HL-60/S4 treated with retinoic acid at 250 ng/mL for 4 days and 3 days (cell line): ENCODE measurements around the gene MED16.

Experiments
- in situ Hi-C: fragments of 300-500 bp; cut with MboI; formaldehyde crosslinking; loops from 2 replicates; pipeline ENCODE4 v1.7.0; 2022; ENCODE audit warnings: low sequenced_read_pairs

MED16 gene

DNA sequence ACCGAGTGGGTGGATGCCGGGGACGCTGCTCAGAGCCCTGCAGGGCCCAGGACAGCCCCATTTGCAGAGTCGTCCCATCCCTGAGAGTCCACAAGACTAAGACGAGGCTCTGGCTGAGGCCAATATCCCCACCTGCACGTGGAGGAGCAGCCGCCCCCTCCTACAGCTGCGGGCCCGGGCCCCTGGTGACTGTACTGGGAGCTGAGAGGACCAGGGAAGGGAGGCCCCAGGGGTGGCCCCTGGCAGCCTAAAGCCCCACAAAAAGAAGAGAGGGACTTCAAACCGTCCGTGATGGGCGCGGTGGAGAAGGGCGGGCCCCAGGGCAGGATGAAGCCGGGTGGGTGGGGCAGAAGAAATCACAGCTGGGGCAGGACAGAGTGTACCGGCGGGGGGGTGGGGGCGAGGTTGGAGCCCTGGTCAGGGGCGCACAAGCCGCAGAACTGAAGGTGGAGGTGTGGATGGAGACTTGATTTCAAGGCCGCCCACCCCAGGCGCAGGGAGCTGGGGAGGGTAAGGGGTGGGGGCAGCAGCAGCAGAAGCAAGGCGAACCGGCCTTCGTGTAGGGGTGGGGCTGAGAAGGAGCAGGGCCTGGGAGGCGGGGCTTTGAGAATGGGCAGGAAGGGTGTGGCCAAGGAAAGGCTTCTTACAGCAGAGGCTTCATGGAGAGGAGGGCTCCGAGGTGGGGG is 20.6 kb downstream of the MED16 start:
- in situ Hi-C loops, result no loop called here

DNA sequence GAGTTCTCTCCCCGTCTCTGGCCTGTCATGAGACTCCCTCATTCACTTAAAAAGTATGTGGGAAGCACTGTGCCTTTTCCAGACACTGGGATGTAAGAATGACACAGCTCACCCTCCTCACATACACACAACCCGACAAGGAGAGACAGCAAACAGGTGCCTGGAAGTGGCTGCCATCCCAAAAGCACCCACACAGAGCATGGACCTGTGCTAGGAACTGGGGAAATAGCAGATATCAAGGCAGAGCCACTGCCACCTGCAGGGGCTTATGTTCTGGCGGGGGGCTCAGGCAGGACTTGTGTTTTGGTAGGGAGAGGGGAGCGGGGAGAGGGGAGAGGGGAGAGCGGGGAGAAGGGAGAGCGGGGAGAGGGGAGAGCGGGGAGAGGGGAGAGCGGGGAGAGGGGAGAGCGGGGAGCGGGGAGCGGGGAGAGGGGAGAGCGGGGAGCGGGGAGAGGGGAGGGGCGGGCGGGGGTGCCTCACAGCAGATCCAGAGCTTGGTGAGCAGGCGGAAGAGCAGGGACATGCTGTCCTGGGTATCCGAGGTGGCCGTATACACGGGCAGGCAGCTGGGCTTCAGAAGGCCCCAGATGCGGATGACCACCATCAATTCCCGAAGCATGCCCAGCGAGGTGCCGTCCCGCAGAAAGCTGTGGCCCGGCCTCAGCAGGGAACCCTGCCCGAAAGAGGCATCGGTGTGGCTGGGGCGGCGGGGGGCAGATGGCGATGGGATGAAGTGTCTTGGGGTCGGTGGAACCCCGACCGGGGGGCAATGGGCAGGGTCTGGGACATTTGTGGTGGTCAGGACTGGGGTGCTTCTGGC is 21.3 kb downstream of the MED16 start:
- in situ Hi-C loops, result no loop called here

DNA sequence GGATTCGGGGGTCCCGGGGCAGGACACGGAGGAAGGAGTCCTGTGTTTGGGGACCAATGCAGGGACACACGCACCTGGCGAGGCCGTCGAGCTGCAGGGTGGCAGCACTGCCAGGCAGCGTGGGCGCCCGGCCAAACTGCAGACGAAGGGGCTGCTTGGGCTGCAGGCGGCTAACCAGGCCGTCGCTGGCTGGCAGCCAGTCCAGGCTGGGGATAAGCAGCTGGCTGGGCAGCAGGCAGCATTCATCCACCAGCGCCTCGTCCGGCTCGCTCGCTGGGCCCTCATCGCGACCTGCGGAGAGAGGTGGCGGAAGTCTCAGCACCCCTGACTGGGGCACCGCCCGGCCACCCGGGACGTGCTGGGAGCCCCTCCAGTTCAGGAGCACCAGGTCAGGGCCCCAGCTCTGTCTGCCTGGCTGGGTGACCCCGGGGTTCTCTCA is 22.0 kb downstream of the MED16 start:
- in situ Hi-C loops, result no loop called here

- in situ Hi-C loops, result no loop called here
Observed at GRCh38 chr19:870314-870713, 22.7 kb downstream of the MED16 start.

- in situ Hi-C loops, result no loop called here
Observed at GRCh38 chr19:869245-870177, 23.5 kb downstream of the MED16 start.

DNA sequence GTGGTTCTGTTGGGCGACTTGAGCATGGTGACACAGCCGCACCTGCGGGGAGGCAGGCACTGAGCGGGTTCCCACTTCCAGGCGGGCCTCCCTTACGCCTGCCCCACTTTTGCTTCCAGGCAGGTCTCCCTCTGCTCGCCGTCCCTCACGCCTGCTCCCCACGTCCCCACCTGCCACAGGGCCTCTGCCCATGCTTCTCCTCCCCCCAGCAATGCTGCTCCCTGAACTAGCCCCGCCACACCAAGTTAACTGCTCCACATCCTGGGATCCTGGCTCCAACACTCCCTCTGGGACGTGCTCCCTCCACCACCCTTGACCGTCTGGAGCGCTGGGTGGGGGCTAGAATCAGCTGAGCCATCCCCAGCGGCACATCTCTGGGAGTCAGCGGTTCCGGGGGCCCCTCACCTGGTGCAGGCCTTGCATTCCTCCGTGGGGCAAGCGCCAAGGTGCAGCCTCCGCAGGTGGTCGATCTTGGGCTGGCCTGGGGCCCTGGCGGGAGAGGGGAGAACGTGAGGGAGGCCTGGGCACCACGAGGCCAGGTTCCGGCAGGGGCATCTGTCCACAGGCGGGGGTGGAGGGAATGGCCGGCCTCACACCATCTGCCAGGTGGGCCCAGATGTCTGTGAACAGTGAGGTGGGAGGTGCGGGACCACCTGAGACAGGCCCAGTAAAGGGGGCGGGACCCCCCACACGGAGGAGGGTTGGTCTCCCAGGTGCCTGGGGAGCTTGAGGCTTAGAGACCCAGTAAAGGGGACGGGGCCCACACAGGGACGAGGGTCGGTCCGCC is 24.3 kb downstream of the MED16 start:
- in situ Hi-C loops, result no loop called here

DNA sequence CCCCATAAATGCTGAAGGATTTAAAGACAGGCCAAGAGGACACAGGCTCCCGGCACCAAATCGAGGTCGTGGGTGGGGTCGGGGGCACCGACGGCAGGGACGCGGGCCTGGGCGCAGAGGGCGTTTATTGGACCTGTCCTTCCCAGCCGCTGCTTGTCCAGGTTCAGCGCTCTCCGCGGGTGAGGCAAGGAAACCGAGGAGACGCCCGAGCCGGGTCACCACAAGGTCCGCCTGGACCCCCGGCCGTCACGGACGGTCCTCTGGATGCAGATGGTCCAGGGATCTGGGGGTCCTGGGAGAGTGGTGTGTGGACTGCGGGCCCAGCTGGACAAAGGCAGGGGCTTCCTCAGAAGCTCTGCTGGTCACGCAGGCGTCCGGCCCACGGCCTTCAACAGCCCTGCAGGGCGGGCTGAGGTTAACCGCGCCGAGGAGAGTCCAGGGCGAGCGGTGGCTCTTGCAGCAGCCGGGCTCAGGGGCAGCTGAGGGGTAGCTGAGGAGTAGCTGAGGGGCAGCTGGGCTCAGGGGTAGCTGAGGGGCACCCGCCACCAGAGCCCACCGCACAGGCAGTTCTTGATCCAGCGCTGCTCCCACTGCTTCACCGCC is 25.0 kb downstream of the MED16 start:
- in situ Hi-C loops, result no loop called here

DNA sequence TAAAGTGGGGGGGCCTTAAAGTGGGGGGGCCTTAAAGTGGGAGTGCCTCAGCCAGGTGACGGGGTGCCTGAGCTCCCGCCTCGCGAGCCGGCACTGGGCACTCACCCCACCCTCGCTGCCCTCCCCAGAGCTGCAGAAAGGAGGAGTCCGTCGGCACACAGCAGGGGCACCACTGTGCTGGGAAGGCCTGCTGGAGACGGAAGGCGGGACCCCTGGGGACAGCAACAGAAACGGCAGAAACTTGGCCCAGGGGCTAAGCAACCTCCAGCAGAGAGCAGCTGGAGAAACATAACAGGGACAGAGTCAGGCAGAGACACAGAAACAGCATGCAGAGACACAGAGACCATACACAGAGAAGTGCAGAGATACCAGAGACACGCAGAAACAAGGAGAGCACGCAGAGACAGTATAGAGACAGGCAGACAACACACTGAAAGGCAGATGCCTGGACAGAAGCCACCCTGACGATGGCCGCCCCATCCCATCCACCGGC is 25.6 kb downstream of the MED16 start:
- in situ Hi-C loops, result no loop called here

DNA sequence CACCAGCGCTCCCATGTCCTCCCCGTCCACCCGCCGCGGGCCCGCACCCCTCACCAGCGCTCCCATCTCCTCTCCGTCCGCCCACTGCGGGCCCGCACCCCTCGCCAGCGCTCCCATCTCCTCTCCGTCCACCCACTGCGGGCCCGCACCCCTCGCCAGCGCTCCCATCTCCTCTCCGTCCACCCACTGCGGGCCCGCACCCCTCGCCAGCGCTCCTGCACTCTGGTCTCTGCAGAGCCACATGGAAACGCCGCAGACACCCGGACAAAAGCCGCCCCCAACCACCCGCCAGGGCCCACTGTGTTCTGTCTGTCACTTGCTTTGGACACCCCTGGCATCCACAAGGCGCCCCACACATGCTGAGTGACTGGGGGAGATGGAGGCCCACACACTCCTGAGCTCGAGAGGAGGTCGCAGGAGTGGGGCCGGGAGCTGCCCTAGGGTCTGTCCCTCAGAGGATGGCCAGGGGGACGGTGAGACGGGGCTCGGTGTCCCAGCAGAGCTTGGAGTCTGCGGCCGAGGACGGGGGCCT is 26.2 kb downstream of the MED16 start:
- in situ Hi-C loops, result no loop called here

DNA sequence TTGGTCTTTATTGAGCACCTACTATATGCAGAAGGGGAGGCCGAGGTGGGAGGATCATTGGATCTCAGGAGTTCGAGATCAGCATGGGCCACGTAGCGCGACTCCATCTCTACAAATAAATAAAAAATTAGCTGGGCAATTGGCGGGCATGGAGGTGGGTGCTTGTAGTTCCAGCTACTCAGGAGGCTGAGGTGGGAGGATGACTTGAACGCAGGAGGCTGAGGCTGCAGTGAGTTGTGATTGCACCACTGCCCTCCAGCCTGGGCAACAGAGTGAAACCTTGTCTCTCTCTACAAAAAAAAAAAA is 29.7 kb downstream of the MED16 start:
- in situ Hi-C loops, result no loop called here

- in situ Hi-C loops, result no loop called here
Observed at GRCh38 chr19:862581-863314, 30.2 kb downstream of the MED16 start.

GRCh38 chr19:861756-862580 is 31.0 kb downstream of the MED16 start:
- in situ Hi-C loops, result no loop called here

DNA sequence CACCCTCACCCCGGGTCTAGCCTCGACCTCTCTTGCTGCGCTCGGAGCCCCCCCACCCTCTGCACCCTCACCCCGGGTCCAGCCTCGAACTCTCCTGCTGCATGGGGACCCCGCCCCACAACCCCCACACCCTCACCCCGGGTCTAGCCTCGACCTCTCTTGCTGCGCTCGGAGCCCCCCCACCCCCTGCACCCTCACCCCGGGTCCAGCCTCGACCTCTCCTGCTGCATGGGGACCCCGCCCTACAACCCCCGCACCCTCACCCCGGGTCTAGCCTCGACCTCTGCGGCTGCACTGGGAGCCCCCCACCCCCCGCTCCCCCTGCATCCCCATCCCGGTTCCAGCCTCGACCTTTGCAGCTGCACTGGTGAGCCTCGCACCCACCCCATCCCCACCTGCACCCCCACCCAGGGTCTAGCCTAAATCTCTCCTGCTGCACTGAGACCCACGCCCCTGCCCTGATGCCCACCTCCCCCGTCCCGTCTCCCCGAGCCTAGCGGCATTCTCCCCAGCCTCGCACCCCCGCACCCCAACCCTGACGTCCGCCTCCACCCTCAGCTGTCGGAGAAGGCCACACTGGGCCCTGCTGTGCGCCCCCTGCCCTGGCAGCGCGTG is 31.7 kb downstream of the MED16 start:
- in situ Hi-C loops, result no loop called here

GRCh38 chr19:858868-859843 is 33.8 kb downstream of the MED16 start, which contains the start of gene CFD:
CFD (plus strand) TSS chr19:859664; CDS start chr19:859690, 26 bp downstream.
- in situ Hi-C loops, result no loop called here

GRCh38 chr19:858284-858683 is 34.7 kb downstream of the MED16 start:
- in situ Hi-C loops, result no loop called here

- in situ Hi-C loops, result no loop called here
Observed at GRCh38 chr19:855566-856120, 37.3 kb downstream of the MED16 start.
